ENCODE measurements around the gene ZBED5. TPM values are rescaled to one million over a fixed set of nuclear protein-coding genes. Genes with fewer than 3 reads are reported as not detected.
"Not testable (repeated sequence)": the region's sequence is repeated elsewhere in the genome, so short reads cannot be mapped to it uniquely, and the experiment has no call there.

Gene ZBED5
- total RNA-seq, 1 donor from 2014 or later: 56.3 TPM

- intact Hi-C loops (cut with DNase I): no loop called here
- DNase-seq (ENCODE audit: low spot score) (no peak), ATAC-seq (no peak)
Measured at GRCh38 chr11:10846660-10847059, 11.2 kb downstream of the ZBED5 start.

- intact Hi-C loops (cut with DNase I): no loop called here
- no peak for ATAC-seq
- no peak for DNase-seq (ENCODE audit: low spot score)
Measured at GRCh38 chr11:10845589-10845988, 12.3 kb downstream of the ZBED5 start.

- intact Hi-C loops (cut with DNase I): no loop called here
- DNase-seq (ENCODE audit: low spot score) (no peak), ATAC-seq (no peak)
Measured at GRCh38 chr11:10844796-10845195, 13.1 kb downstream of the ZBED5 start.

- no peak for ATAC-seq
- no peak for DNase-seq (ENCODE audit: low spot score)
- intact Hi-C loops (cut with DNase I): no loop called here
Measured at GRCh38 chr11:10844356-10844755, 13.5 kb downstream of the ZBED5 start.

- intact Hi-C loops (cut with DNase I): no loop called here
- ATAC-seq (no peak), DNase-seq (ENCODE audit: low spot score) (no peak)
Measured at GRCh38 chr11:10838881-10839280, 19.0 kb downstream of the ZBED5 start.

- ATAC-seq (no peak), DNase-seq (ENCODE audit: low spot score) (no peak)
- intact Hi-C loops (cut with DNase I): no loop called here
Measured at GRCh38 chr11:10838083-10838482, 19.8 kb downstream of the ZBED5 start.

GRCh38 chr11:10836884-10837283 lies 21.0 kb downstream of the ZBED5 start:
- DNase-seq (ENCODE audit: low spot score); intact Hi-C loops (cut with DNase I); ATAC-seq: not testable (repeated sequence)

GRCh38 chr11:10829139-10829538 lies 28.7 kb downstream of the ZBED5 start:
- no peak for ATAC-seq
- DNase-seq (ENCODE audit: low spot score): no peak
- intact Hi-C loops (cut with DNase I): no loop called here

GRCh38 chr11:10828402-10828801 lies 29.5 kb downstream of the ZBED5 start:
- ATAC-seq (no peak), DNase-seq (ENCODE audit: low spot score) (no peak)
- intact Hi-C loops (cut with DNase I): no loop called here

GRCh38 chr11:10824888-10825287 lies 33.0 kb downstream of the ZBED5 start:
- no peak for ATAC-seq
- intact Hi-C loops (cut with DNase I): no loop called here
- no peak for DNase-seq (ENCODE audit: low spot score)

GRCh38 chr11:10823152-10823579 lies 34.7 kb downstream of the ZBED5 start:
- DNase-seq (ENCODE audit: low spot score) (no peak), ATAC-seq (no peak)
- intact Hi-C loops (cut with DNase I): no loop called here

- DNase-seq (ENCODE audit: low spot score); ATAC-seq; intact Hi-C loops (cut with DNase I): not testable (repeated sequence)
Measured at GRCh38 chr11:10822491-10822890, 35.4 kb downstream of the ZBED5 start.

- no peak for ATAC-seq
- intact Hi-C loops (cut with DNase I): no loop called here
- DNase-seq (ENCODE audit: low spot score): no peak
Measured at GRCh38 chr11:10818594-10818993, 39.3 kb downstream of the ZBED5 start.

GRCh38 chr11:10813945-10814344 lies 43.9 kb downstream of the ZBED5 start:
- DNase-seq (ENCODE audit: low spot score): no peak
- no peak for ATAC-seq
- intact Hi-C loops (cut with DNase I): no loop called here

GRCh38 chr11:10809373-10810160 lies 48.3 kb downstream of the ZBED5 start:
- peak; percentile 41 for ATAC-seq
- DNase-seq (ENCODE audit: low spot score): no peak
- intact Hi-C loops (cut with DNase I): loop anchor here (5.0 kb wide), 1 partner anchor 48 kb away; the partner anchor contains the start of gene ZBED5

- intact Hi-C loops (cut with DNase I): loop anchor here (5.0 kb wide), 1 partner anchor 49 kb away; the partner anchor contains the start of gene ZBED5
- peak; percentile 98 for DNase-seq (ENCODE audit: low spot score)
- ATAC-seq: peak; percentile 99
Measured at GRCh38 chr11:10808553-10809372, 49.1 kb downstream of the ZBED5 start, which contains the start of gene EIF4G2. TSS of gene EIF4G2 (minus strand) at chr11:10808926.

GRCh38 chr11:10808235-10808552 lies 49.7 kb downstream of the ZBED5 start:
- no peak for DNase-seq (ENCODE audit: low spot score)
- intact Hi-C loops (cut with DNase I): loop anchor here (5.0 kb wide), 1 partner anchor 49 kb away; the partner anchor contains the start of gene ZBED5
- no peak for ATAC-seq

- ATAC-seq (peak; percentile 4), DNase-seq (ENCODE audit: low spot score) (peak; percentile 82)
- intact Hi-C loops (cut with DNase I): loop anchor here (5.0 kb wide), 1 partner anchor 50 kb away; the partner anchor contains the start of gene ZBED5
Measured at GRCh38 chr11:10807493-10808234, 50.2 kb downstream of the ZBED5 start.

GRCh38 chr11:10806206-10806605 lies 51.6 kb downstream of the ZBED5 start:
- no peak for ATAC-seq
- intact Hi-C loops (cut with DNase I): loop anchor here (5.0 kb wide), 1 partner anchor 51 kb away; the partner anchor contains the start of gene ZBED5
- DNase-seq (ENCODE audit: low spot score): no peak

All from sciatic nerve (tissue), 2 donors.